Nephron (organoid): Measurements from ENCODE around the gene WDFY3.

Source experiments
- H3K27ac Mint-ChIP-seq, 3 experiments: 2 replicates each; pipeline ENCODE4 v1.8.0; 2020; ENCODE audit warnings: mixed read lengths in 3 of 3, mild to moderate bottlenecking in 2 of 3, moderate library complexity in 1 of 3
- H3K27me3 Mint-ChIP-seq: 2 replicates; pipeline ENCODE4 v1.8.0; 2021; ENCODE audit warnings: low read depth, mild to moderate bottlenecking, moderate library complexity, mixed read lengths
- H3K36me3 Mint-ChIP-seq: 2 replicates; pipeline ENCODE4 v1.8.0; 2020; ENCODE audit warnings: low read depth, mixed read lengths
- H3K4me1 Mint-ChIP-seq: 2 replicates; pipeline ENCODE4 v1.8.0; 2020; ENCODE audit warnings: mixed read lengths
- H3K4me3 Mint-ChIP-seq, 3 experiments: 2 replicates each; pipeline ENCODE4 v1.8.0; 2020; ENCODE audit warnings: mild to moderate bottlenecking in 3 of 3, mixed read lengths in 3 of 3, moderate library complexity in 2 of 3
- H3K9me3 Mint-ChIP-seq: 2 replicates; pipeline ENCODE4 v1.8.0; 2020; ENCODE audit warnings: mixed read lengths
- TF ChIP-seq, protein P1 (sequence below), 3 experiments: fragments of 200-600 bp; sonication (generic); IDR thresholded peaks; one replicate each; pipeline ENCODE4 v1.5.0; 2021; ENCODE audit warnings: antibody characterized with exemption in 3 of 3; ENCODE audit not compliant: unreplicated experiment in 3 of 3

WDFY3 gene

DNA sequence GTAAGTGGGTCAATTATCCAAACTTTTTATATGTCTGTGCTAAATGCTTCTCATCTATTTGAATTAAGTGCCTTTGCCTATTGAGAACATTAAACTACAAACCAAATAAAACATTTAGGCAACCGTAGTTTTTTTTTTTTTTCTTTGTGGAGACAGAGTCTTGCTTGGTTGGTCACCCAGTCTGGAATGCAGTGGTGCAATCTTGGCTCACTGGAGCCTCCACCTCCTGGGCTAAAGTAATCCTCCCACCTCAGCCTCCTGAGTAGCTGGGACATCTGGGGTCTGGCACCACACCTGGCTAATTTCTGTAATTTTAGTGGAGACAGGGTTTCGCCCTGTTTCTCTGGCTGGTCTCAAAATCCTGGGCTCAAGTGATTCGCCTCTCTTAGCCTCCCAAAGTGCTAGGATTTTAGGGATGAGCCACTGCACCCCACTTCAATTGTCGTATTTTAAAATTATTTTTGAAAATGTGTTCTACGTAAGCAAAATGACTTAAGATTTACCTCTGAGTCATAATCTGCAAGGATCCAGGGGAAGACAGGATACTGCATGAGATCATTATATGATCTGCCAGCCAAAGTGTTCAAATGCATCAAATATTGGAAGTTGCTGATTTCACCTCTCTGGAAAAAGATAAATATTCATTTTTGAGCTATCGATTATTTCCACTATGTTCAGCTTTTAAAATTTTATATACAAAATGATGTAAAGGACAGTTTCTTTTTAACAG is 257.9 kb downstream of the WDFY3 start:
- Mint-ChIP-seq H3K27ac (no peak overlapping the region), H3K9me3 (peaks cover 3% of the 10 kb centered on the region), H3K4me3 (no peak overlapping the region), H3K4me1 (no peaks in the 10 kb centered on the region), H3K27me3 (no peaks in the 10 kb centered on the region), H3K36me3 (peaks cover 80% of the 10 kb centered on the region)
- TF ChIP-seq, protein P1, sequence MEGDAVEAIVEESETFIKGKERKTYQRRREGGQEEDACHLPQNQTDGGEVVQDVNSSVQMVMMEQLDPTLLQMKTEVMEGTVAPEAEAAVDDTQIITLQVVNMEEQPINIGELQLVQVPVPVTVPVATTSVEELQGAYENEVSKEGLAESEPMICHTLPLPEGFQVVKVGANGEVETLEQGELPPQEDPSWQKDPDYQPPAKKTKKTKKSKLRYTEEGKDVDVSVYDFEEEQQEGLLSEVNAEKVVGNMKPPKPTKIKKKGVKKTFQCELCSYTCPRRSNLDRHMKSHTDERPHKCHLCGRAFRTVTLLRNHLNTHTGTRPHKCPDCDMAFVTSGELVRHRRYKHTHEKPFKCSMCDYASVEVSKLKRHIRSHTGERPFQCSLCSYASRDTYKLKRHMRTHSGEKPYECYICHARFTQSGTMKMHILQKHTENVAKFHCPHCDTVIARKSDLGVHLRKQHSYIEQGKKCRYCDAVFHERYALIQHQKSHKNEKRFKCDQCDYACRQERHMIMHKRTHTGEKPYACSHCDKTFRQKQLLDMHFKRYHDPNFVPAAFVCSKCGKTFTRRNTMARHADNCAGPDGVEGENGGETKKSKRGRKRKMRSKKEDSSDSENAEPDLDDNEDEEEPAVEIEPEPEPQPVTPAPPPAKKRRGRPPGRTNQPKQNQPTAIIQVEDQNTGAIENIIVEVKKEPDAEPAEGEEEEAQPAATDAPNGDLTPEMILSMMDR (IDR thresholded peaks at IDR 0.05; ENCODE audit: unreplicated experiment in 3 of 3), result no peak

DNA sequence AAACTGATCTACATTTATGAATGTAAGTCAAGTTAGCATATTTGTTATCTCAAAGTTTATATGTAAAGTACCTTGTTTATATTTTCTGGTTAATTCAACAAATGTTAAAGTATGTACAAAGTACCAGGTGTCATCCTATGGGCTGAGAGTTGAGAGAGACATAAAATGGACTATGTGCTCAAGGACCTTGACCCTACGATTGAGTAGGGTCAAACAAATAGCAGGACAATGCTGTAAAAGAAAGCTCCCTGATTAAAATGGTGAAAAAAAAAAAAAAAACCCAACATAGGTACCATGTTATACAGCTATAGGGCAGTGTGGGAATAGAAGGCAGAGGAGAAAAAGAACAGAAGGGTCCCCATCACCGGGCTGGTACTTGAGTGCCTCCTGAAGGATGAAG is 260.2 kb downstream of the WDFY3 start:
- no peak overlapping the region for H3K4me3 Mint-ChIP-seq

DNA sequence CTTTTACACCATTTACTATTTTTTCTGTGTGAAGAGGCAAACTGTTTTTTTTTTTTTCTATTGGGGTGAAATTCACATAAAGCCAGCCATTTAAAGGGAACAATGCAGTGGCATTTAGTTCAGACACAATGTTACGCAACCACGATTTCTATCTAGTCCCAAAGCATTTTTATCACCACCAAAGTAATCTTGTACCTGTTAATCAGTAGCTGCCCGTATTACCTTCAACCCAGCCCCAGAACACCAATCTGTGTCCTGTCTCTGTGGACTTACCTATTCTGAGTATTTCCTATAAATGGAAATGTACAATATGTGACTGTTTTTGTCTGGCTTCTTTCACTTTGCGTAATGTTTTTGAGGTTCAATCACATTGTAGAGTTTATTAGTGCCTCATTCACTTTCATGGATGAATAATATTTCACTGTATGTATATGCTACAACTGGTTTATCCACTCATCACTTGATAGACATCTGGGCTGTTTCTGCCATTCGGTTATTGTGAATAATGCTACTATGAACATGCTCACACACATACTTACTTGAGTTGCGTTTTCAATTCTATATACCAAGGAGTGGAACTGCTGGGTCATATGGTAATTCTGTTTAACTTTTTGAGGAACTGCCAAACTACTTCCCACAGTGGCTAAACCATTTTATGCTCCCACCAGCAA is 267.4 kb downstream of the WDFY3 start:
- H3K36me3 Mint-ChIP-seq, result peaks cover 76% of the 10 kb centered on the region
- H3K4me3 Mint-ChIP-seq, result no peak overlapping the region
- no peak overlapping the region for H3K27ac Mint-ChIP-seq
- H3K4me1 Mint-ChIP-seq, result no peaks in the 10 kb centered on the region
- no peaks in the 10 kb centered on the region for H3K9me3 Mint-ChIP-seq
- no peaks in the 10 kb centered on the region for H3K27me3 Mint-ChIP-seq
- TF ChIP-seq, protein P1 (IDR thresholded peaks at IDR 0.05; ENCODE audit: unreplicated experiment in 3 of 3), result no peak

More for the DNA sequence above, 260.2 kb downstream of the WDFY3 start:
- H3K27me3 Mint-ChIP-seq, result no peaks in the 10 kb centered on the region
- H3K36me3 Mint-ChIP-seq, result peaks cover 78% of the 10 kb centered on the region
- peaks cover 3% of the 10 kb centered on the region for H3K9me3 Mint-ChIP-seq
- no peaks in the 10 kb centered on the region for H3K4me1 Mint-ChIP-seq
- TF ChIP-seq, protein P1 (IDR thresholded peaks at IDR 0.05; ENCODE audit: unreplicated experiment in 3 of 3), result no peak
- no peak overlapping the region for H3K27ac Mint-ChIP-seq

DNA sequence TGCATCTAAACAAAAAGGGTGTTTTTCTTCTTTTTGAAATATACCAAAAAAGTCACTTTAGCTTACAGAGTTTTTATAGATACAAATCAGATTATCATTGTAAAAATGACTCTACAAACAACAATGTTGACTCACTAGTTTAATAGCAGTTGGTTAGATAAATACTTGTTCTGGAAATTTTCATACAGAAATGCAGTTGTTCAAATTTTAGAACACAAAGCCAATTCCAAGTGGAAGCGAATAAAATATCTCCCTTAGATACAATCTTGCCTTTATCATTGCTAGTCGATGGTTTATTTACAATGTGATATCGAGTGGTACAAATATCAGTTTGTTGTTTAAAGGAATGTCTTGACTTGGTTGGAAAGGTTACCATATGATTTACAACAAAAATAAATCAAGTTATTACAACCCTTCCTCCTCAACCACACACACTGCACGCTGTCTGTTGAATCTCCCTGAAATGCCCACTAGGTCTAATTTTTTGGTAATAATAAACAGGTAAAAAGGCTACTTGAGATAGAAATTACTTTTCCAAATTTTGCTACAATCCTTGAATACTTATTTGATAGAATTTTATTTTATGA is 268.8 kb downstream of the WDFY3 start:
- Mint-ChIP-seq H3K36me3 (peaks cover 79% of the 10 kb centered on the region), H3K27me3 (no peaks in the 10 kb centered on the region), H3K27ac (no peak overlapping the region), H3K4me3 (no peak overlapping the region), H3K9me3 (no peaks in the 10 kb centered on the region), H3K4me1 (no peaks in the 10 kb centered on the region)
- TF ChIP-seq, protein P1 (IDR thresholded peaks at IDR 0.05; ENCODE audit: unreplicated experiment in 3 of 3), result no peak

DNA sequence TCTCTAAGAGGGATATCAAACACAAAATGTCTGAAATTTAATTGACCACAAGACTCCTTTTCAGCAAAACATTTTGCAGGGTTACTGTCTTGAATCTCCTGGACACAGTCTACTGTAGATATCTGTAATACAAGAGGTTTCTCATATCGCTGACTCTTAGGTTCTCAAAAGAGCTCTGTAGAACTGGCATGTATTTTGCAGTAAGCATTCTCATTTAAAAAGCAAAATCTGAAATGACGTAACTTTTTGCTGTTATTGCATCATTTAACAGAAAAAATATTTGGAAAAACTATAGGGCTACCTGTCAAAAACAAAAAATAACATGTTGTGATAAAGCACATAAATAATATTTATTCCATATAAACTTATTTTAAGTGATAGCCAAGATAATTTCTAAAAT is 269.3 kb downstream of the WDFY3 start:
- no peaks in the 10 kb centered on the region for H3K9me3 Mint-ChIP-seq
- H3K27ac Mint-ChIP-seq, result no peak overlapping the region

More for the DNA sequence above, 269.3 kb downstream of the WDFY3 start:
- Mint-ChIP-seq H3K4me1 (no peaks in the 10 kb centered on the region), H3K27me3 (no peaks in the 10 kb centered on the region), H3K36me3 (peaks cover 79% of the 10 kb centered on the region), H3K4me3 (no peak overlapping the region)
- TF ChIP-seq, protein P1 (IDR thresholded peaks at IDR 0.05; ENCODE audit: unreplicated experiment in 3 of 3), result no peak
